ENCODE data around the gene ZNF787.
A peak's percentile ranks its signal among the peaks of the same experiment; 100 is the strongest.

ZNF787 gene

GRCh38 chr19:56140583-56141416 lies 19.7 kb upstream of the ZNF787 start, which contains the start of gene ZNF444:
Gene ZNF444 (plus strand): TSS chr19:56141287. CDS start chr19:56146912, 5,625 bp downstream.
- TF ChIP-seq LEF1 (IDR thresholded peaks at IDR 0.05; ENCODE audit: borderline replicate concordance) (no peak), L3MBTL2 (conservative IDR thresholded peaks at IDR 0.05) (peak; percentile 93), NFRKB (IDR thresholded peaks at IDR 0.05) (no peak), FOXA1 (IDR thresholded peaks at IDR 0.05) (no peak), ELF4 (IDR thresholded peaks at IDR 0.05) (peak; percentile 92), ZNF384 (IDR thresholded peaks at IDR 0.05) (0 out of 2 replicates have a peak, but pooled peaks have one; percentile 27), SP1 (IDR thresholded peaks at IDR 0.05) (no peak), SUZ12 (IDR thresholded peaks at IDR 0.05) (peak; percentile 98), PKNOX1 (IDR thresholded peaks at IDR 0.05) (peak; percentile 59; the same call in 1 of the 2 replicates), FOXM1 (IDR thresholded peaks at IDR 0.05; ENCODE audit: borderline replicate concordance) (no peak), TARDBP (IDR thresholded peaks at IDR 0.05) (no peak)
- peak; percentile 94 for DNase-seq (ENCODE audit: extremely low spot score)
- CTCF ChIA-PET: no interaction called here
- POLR2A ChIA-PET: interaction anchor here (0.6 kb wide), 1 partner anchor 20 kb away, joined by 4 read pairs; the partner anchor contains the start of gene ZNF787

DNA sequence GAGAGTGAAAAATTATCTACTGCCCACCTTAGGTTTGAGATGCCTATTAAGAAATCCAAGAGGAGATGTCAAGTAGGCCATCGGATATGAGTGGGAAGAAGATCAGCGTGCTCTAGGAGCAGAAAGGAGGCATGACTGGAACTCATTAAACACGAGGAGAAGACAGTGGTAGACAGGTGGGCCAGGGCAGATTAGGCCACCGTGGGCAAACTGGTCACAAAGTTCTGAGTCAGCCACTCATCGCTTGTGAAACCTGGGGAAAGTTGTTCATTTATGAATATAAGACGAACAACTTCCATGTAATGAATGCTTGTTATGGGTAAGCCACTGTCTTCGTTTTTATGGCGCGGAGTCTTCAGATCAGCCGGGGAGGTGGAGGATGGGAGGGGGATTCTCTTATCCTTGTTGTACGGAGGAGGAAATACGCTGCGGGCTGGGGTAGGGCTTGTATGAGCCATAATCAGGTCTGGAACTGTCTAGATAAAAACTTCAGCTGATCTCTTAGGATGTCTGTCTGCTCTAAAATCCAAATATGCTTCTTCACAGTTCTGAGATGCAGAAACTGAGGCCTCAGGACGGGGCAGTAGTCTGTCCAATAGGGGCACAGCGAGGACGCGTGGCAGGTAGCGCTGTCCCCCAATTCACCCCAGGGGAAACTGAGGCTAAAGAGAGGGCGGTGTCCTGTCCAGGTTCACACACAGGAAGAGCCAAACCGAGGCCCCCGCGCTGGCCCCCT lies 18.9 kb upstream of the ZNF787 start:
- CTCF ChIA-PET: no interaction called here
- DNase-seq (ENCODE audit: extremely low spot score): no peak
- POLR2A ChIA-PET: no interaction called here

DNA sequence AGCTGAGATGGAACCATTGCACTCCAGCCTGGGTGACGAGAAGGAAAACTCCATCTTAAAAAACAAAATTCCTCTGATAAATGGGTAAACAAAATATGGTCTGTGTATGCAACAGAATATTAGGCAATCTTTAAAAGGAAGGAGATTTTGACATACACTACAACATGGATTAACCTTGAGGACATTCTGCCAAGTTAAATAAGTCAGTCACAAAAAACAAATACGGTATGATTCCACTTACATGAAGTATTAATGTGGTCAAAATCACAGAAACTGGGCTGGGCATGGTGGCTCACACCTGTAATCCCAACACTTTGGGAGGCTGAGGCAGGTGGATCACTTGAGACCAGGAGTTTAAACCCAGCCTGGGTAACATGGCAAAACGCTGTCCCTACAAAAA lies 17.0 kb upstream of the ZNF787 start:
- no peak for DNase-seq (ENCODE audit: extremely low spot score)
- ChIA-PET POLR2A (interaction anchor here (1.2 kb wide), 1 partner anchor 17 kb away, joined by 3 read pairs; the partner anchor contains the start of gene ZNF787), CTCF (no interaction called here)
- TF ChIP-seq BHLHE40 (IDR thresholded peaks at IDR 0.05; ENCODE audit: borderline replicate concordance): no peak

More for the DNA sequence above, 18.9 kb upstream of the ZNF787 start:
- TF ChIP-seq FOXK2 (IDR thresholded peaks at IDR 0.05): no peak
- no peak for TF ChIP-seq NFRKB (IDR thresholded peaks at IDR 0.05)
- no peak for TF ChIP-seq LEF1 (IDR thresholded peaks at IDR 0.05; ENCODE audit: borderline replicate concordance)
- TF ChIP-seq SUZ12 (IDR thresholded peaks at IDR 0.05): no peak
- no peak for TF ChIP-seq ARNT (IDR thresholded peaks at IDR 0.05)
- TF ChIP-seq L3MBTL2 (conservative IDR thresholded peaks at IDR 0.05): no peak; the same call in 1 of the 2 replicates
- no peak for TF ChIP-seq FOXA1 (IDR thresholded peaks at IDR 0.05)
- TF ChIP-seq FOXM1 (IDR thresholded peaks at IDR 0.05; ENCODE audit: borderline replicate concordance): no peak
- TF ChIP-seq BHLHE40 (IDR thresholded peaks at IDR 0.05; ENCODE audit: borderline replicate concordance): no peak
- TF ChIP-seq ELF4 (IDR thresholded peaks at IDR 0.05): no peak
- TF ChIP-seq SP1 (IDR thresholded peaks at IDR 0.05): no peak
- TF ChIP-seq TARDBP (IDR thresholded peaks at IDR 0.05): no peak
- TF ChIP-seq PKNOX1 (IDR thresholded peaks at IDR 0.05): no peak
- no peak for TF ChIP-seq CTBP1 (IDR thresholded peaks at IDR 0.05; ENCODE audit: borderline replicate concordance)
- TF ChIP-seq ZNF384 (IDR thresholded peaks at IDR 0.05): no peak
- TF ChIP-seq HDGF (IDR thresholded peaks at IDR 0.05; ENCODE audit: borderline replicate concordance): no peak

- TF ChIP-seq ZNF384 (IDR thresholded peaks at IDR 0.05) (no peak), ARNT (IDR thresholded peaks at IDR 0.05) (no peak), NFRKB (IDR thresholded peaks at IDR 0.05) (no peak), PKNOX1 (IDR thresholded peaks at IDR 0.05) (no peak), SUZ12 (IDR thresholded peaks at IDR 0.05) (no peak), FOXM1 (IDR thresholded peaks at IDR 0.05; ENCODE audit: borderline replicate concordance) (no peak), L3MBTL2 (conservative IDR thresholded peaks at IDR 0.05) (no peak), LEF1 (IDR thresholded peaks at IDR 0.05; ENCODE audit: borderline replicate concordance) (no peak), TARDBP (IDR thresholded peaks at IDR 0.05) (no peak), CTBP1 (IDR thresholded peaks at IDR 0.05; ENCODE audit: borderline replicate concordance) (no peak), FOXA1 (IDR thresholded peaks at IDR 0.05) (no peak), ELF4 (IDR thresholded peaks at IDR 0.05) (no peak), HDGF (IDR thresholded peaks at IDR 0.05; ENCODE audit: borderline replicate concordance) (no peak)
- no peak for DNase-seq (ENCODE audit: extremely low spot score)
- CTCF ChIA-PET: no interaction called here
- POLR2A ChIA-PET: no interaction called here
Measured at GRCh38 chr19:56137405-56137804, 16.3 kb upstream of the ZNF787 start.

DNA sequence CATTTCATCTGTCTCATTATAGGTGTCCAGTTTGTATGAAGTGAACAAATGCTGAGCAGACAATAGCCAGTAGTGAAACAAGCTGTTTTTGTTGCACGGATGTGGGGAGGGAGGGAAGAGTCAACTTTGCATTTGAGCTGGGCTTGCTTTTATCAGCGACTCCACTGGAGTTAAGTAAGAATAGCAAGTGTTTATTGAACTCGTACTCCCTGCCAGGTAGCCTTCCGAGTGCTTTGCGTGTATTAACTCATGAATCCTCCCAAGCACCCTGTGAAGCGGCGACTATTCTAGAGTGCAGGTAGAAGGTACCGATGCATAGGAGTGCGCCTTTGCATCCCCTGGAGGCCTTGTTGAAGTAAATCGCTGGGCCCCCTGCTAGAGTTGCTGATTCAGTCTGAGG lies 15.3 kb upstream of the ZNF787 start:
- TF ChIP-seq FOXA1 (IDR thresholded peaks at IDR 0.05): no peak
- TF ChIP-seq CTBP1 (IDR thresholded peaks at IDR 0.05; ENCODE audit: borderline replicate concordance): no peak
- TF ChIP-seq ELF4 (IDR thresholded peaks at IDR 0.05): no peak
- no peak for TF ChIP-seq L3MBTL2 (conservative IDR thresholded peaks at IDR 0.05)
- no peak for TF ChIP-seq SP1 (IDR thresholded peaks at IDR 0.05)
- no peak for TF ChIP-seq BHLHE40 (IDR thresholded peaks at IDR 0.05; ENCODE audit: borderline replicate concordance)
- TF ChIP-seq TARDBP (IDR thresholded peaks at IDR 0.05): no peak
- no peak for TF ChIP-seq ZNF384 (IDR thresholded peaks at IDR 0.05)
- TF ChIP-seq FOXM1 (IDR thresholded peaks at IDR 0.05; ENCODE audit: borderline replicate concordance): no peak
- no peak for TF ChIP-seq LEF1 (IDR thresholded peaks at IDR 0.05; ENCODE audit: borderline replicate concordance)
- no peak for TF ChIP-seq SUZ12 (IDR thresholded peaks at IDR 0.05)
- no peak for TF ChIP-seq PKNOX1 (IDR thresholded peaks at IDR 0.05)
- TF ChIP-seq HDGF (IDR thresholded peaks at IDR 0.05; ENCODE audit: borderline replicate concordance): no peak
- TF ChIP-seq ARNT (IDR thresholded peaks at IDR 0.05): no peak
- no peak for TF ChIP-seq NFRKB (IDR thresholded peaks at IDR 0.05)
- TF ChIP-seq FOXK2 (IDR thresholded peaks at IDR 0.05): no peak
- no peak for DNase-seq (ENCODE audit: extremely low spot score)
- ChIA-PET CTCF (no interaction called here), POLR2A (interaction anchor here (1.3 kb wide), 1 partner anchor 16 kb away, joined by 6 read pairs; the partner anchor contains the start of gene ZNF787)
